ENCODE data around the gene ATG9A.

- TF ChIP-seq CTCF (IDR thresholded peaks at IDR 0.05; ENCODE audit: low read depth, low read length) (no peak), EZH2phosphoT487 (IDR thresholded peaks at IDR 0.05; ENCODE audit: low read depth) (no peak)
These were observed 21.3 kb downstream of the ATG9A start for GRCh38 chr2:219207884-219208740.
